ENCODE results near the gene PDE2A.

PDE2A gene

GRCh38 chr11:72606748-72607468 is 67.3 kb downstream of the PDE2A start:
- no peak for DNase-seq

DNA sequence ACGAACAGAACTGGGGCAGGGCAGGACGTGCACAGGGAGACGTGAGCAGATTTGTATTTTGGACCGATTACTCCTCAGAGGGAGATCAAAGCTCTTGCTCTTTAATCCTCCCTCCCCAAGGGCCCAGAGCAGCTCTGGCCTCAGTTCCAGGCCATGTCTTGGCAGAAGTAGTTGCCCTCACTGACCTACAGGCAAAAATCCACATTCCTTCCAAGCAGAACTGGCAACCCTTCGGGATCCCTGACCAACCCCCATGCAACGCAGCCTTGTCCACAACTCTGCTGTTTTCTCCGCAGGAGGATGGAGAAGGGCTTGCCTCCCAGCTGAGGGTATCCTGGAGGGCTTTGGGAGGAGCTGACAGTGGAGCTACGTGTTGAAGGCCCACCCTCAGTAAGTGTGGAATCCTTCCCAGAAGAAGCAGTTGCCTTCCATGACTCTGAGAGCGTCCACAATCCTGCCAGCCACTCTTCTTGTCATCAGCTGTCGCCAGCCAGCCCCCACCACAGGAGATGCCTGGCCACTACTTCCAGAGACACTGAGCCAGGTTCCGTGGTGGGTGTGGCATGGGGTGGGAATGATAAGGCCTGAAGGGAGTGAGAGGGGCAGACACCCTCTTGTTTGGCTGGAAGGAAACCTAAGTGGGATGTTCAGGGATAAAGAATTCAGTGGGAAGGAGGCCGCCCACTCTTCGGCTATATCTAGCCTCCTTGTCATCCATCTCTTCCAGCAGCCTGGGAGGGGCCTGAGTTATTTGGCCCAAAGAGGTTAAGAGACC is 68.1 kb downstream of the PDE2A start:
- DNase-seq, result no peak

GRCh38 chr11:72604256-72604655 is 70.0 kb downstream of the PDE2A start:
- no peak for DNase-seq

- no peak for DNase-seq
These were observed 71.8 kb downstream of the PDE2A start for GRCh38 chr11:72602250-72602904.

- DNase-seq, result no peak
These were observed 73.7 kb downstream of the PDE2A start for GRCh38 chr11:72600557-72600956.

- no peak for DNase-seq
These were observed 74.7 kb downstream of the PDE2A start for GRCh38 chr11:72599325-72600117.

- DNase-seq, result no peak
These were observed 75.3 kb downstream of the PDE2A start for GRCh38 chr11:72598906-72599305.

GRCh38 chr11:72598466-72598865 is 75.8 kb downstream of the PDE2A start:
- no peak for DNase-seq

GRCh38 chr11:72597721-72598120 is 76.5 kb downstream of the PDE2A start:
- no peak for DNase-seq

DNA sequence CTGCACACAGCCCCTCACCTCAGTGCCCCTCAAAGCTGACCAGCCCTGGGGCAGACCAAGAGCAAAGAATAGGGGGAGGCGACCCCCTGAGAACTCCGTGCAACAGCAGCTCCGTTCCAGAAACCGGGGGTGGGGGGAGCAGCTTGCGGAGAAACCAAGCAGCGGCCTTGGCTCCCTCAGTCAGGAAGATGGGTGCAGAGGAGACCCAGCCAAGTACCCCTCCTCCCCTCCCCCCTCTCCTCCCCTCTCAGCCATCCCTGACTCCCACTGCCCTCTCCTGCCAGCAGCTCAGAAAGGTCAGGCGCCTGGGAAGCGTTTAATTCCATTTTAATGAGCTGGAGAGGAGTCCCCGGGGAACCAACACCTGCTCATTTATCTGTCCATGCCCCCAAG is 78.9 kb downstream of the PDE2A start:
- DNase-seq, result no peak

DNA sequence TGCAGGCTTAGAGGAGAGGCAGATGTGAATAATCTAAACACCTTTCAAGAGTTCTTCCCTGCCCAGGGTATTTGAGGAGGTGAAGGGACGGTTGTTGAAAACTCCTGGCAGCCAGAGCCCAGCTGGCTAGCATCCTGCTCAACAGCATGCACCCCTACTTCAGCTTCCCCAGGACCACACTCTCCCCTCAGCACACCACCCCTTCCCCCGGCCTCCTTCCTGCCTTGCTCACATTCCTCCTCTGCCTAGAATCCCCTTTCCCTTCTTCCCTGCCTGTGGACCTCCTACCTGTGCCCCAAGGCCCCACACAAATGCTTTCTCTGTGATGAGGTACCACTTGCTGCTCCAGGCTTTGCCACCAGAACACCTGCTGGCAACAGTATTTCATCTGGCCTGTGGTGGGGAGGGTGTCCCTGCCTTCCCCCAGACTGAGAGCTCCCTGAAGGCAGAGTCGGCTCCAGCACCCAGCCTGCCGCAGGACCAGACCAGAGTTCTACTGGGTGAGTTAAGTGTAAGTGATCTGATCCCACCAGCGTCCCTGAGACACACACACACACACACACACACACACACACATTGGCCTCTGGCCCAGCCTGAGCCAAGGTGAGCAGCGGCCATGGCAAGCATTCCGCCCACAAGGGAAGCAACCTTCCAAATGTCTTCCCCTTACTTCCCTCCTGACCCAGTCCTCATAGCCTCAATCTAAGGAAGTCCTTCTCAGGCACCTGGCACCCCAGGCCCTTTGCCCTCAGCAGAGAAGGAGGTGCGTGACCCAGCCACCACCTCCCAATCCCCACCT is 79.5 kb downstream of the PDE2A start:
- DNase-seq, result no peak

- DNase-seq, result no peak
These were observed 81.3 kb downstream of the PDE2A start for GRCh38 chr11:72592698-72593495.

GRCh38 chr11:72591785-72592502 is 82.3 kb downstream of the PDE2A start:
- peak; percentile 47 for DNase-seq

DNA sequence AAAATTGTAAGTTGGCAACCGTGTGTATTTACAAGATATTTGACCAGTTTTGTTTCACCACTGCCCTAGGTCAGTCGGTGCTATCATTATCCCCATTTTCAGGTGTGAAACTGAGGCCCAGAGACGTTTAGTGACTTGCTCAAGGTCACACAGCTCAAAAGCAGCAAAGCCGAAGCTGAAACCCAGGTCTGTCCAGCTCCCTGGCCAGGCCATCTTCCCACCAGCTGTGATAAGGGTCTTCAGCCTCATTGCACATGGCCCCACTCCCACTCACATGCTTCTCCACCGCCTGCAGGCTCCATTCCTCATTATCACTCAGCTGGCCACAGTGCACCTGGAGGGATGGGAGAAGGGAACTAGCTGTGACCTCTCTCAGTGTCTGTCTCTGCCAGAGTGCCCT is 83.2 kb downstream of the PDE2A start:
- DNase-seq, result no peak

- peak; percentile 51 for DNase-seq
These were observed 84.1 kb downstream of the PDE2A start for GRCh38 chr11:72589802-72590761.

DNA sequence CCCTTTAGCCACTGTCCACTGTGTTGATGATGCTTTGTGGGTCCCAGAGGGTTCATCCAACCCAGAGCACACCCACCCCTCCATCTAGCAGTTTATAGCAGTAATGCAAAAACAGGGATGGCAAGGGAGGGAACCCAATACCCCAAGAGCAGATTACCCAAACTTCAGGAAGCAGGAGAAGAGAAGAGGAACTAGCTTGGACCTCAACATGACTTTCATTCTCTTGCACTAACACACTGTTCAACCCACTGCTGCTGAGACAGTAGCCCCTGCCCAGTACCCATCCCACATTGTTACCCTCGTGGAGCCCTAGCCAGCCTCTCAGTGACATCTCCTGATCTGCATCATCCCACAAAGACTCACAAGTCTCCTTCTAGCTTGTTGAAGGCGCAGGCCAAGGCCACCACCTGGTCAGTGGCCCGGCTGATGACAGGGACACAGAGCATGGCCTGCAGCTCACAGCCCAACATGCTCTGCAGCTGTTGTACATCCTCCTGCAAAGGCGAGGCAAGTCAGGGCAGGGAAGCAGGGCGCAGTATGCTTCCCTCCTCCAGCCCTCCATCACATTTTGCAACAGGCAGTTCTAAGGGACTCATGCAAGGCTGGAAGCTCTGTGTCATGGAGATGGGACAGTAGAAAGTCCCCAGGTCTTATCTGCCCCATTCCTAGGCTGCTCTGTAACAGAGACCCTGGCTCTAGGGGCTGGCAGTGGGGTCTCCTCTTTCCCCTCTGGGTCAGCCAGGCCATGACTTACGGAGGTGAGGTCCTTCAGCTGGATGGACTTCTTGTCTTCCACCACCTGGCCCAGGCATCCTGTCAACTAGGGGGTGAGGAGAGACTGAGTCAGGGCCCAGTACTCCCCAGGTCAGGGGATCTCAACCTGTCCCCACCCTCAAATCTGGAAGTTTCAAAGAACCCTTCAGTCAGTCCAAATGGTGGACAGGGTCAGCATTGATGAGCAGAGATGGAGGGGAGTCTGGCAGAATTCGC is 85.5 kb downstream of the PDE2A start:
- DNase-seq, result no peak

DNA sequence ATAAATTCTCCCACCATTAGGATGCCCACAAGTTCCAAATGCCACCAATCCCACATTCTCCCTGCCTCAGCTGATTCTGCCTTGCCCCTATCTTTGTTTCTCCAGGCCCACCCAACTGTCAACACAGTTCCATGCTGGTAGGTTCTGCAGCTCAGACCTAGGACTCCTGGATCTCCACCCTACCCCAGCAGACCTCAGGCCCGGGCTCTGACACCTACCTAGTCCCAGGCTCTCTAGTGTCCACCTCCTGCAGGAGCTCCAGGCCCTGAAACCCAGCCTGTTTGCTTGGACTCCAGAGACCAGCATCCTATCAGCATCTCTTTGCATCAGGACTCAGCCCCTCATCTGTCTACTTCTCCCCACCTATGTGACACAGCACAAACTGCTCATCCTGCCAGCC is 86.5 kb downstream of the PDE2A start:
- no peak for DNase-seq
